ENCODE data around the gene NDUFA8.

GRCh38 chr9:122201641-122202040 lies 42.1 kb upstream of the NDUFA8 start:
- TF ChIP-seq, protein P1, sequence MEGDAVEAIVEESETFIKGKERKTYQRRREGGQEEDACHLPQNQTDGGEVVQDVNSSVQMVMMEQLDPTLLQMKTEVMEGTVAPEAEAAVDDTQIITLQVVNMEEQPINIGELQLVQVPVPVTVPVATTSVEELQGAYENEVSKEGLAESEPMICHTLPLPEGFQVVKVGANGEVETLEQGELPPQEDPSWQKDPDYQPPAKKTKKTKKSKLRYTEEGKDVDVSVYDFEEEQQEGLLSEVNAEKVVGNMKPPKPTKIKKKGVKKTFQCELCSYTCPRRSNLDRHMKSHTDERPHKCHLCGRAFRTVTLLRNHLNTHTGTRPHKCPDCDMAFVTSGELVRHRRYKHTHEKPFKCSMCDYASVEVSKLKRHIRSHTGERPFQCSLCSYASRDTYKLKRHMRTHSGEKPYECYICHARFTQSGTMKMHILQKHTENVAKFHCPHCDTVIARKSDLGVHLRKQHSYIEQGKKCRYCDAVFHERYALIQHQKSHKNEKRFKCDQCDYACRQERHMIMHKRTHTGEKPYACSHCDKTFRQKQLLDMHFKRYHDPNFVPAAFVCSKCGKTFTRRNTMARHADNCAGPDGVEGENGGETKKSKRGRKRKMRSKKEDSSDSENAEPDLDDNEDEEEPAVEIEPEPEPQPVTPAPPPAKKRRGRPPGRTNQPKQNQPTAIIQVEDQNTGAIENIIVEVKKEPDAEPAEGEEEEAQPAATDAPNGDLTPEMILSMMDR (conservative IDR thresholded peaks at IDR 0.05 in 1 of 2, IDR thresholded peaks at IDR 0.05 in 1 of 2; ENCODE audit: low read depth in 1 of 2, low read length in 2 of 2): no peak
- TF ChIP-seq EZH2 (IDR thresholded peaks at IDR 0.05; ENCODE audit: low read length, missing control alignments): no peak

Data from fibroblast of lung (primary cell).